Measurements from ENCODE around the gene FILIP1L. TPM values are rescaled to one million over a fixed set of nuclear protein-coding genes. Genes with fewer than 3 reads are reported as not detected.

FILIP1L gene
- total and polyA plus RNA-seq, 2 donors from 2014 or later = 5.5 to 25.5 TPM

DNA sequence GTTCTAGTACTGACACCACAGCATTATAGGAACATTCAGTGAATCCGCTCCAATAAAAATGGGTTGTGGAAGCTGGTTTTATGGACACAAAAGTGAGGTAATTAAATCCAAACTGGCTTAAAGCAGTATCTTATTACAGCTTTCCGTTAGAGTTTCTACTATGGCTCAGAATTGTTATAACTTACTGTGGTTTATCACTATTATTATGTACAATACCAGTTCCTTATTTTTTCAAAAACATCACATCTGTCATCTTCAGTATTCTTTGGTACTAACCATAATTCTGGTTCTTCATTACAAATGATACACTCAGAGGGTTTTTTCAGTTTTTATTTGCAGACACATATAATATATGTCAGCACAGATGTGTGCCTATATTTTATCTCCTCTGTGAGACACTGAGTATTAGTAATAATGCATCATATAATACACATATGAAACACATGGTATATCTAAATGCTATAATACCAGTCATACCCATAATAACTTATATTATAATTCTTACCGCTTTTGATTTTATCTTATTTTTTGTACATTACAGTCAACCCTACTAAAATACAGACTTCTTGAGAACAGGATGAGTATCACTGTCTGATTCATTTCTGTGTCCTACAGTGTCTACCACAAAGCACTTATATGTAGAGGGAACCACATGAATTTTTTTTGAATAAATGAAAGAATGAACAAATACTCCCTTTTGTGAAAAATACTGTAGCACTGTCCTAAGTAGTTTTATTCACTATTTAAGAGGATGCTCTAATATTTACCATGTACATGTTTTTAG is 257.7 kb downstream of the FILIP1L start:
- no peak overlapping the region for H3K27ac ChIP-seq (ENCODE audit: low read depth in 2 of 2, low read length in 2 of 2)
- DNase-seq = no peak

DNA sequence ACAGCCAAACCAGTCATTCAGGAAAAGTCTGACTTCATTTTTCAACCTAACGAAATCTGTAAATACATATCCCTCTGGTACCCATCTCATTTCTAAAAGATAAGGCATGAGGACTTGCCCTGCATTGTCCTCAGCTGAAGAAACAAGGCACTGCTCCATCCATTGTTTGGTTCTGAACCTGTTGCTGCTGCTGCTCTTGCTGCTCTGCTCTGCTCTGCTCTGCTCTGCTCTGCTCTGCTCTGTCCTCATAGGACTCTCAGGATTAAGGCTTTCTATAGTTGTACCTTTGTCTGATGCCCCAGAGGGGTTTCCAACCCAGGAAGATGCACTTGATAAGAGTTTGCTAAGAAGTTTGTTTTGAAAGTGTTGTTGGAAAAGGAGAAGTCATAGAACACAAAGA is 258.4 kb downstream of the FILIP1L start:
- no peak for FAIRE-seq
- peaks cover 0 to 3% (median 3%) of the 10 kb centered on the region in 3 donors for H3K4me1 ChIP-seq (ENCODE audit: control insufficient read depth in 2 of 3, insufficient read depth in 2 of 3, low read depth in 1 of 3, low read length in 3 of 3)

More for the DNA sequence above, 257.7 kb downstream of the FILIP1L start:
- H3K4me1 ChIP-seq (ENCODE audit: control insufficient read depth in 2 of 3, insufficient read depth in 2 of 3, low read depth in 1 of 3, low read length in 3 of 3) = peaks cover 0 to 3% (median 3%) of the 10 kb centered on the region in 3 donors
- intact Hi-C loops (cut with DNase I) = no loop called here
- no peaks in the 10 kb centered on the region for H3K27me3 ChIP-seq (ENCODE audit: control insufficient read depth, insufficient read depth, low read length)
- H3K9ac ChIP-seq (ENCODE audit: low read length in 3 of 3) = no peak overlapping the region
- FAIRE-seq = no peak
- no peak overlapping the region for H3K4me3 ChIP-seq (ENCODE audit: low read length in 3 of 3)
- no peaks in the 10 kb centered on the region for H3K36me3 ChIP-seq (ENCODE audit: control insufficient read depth in 2 of 3, insufficient read depth in 3 of 3, low read length in 3 of 3)
- TF ChIP-seq, protein P1, sequence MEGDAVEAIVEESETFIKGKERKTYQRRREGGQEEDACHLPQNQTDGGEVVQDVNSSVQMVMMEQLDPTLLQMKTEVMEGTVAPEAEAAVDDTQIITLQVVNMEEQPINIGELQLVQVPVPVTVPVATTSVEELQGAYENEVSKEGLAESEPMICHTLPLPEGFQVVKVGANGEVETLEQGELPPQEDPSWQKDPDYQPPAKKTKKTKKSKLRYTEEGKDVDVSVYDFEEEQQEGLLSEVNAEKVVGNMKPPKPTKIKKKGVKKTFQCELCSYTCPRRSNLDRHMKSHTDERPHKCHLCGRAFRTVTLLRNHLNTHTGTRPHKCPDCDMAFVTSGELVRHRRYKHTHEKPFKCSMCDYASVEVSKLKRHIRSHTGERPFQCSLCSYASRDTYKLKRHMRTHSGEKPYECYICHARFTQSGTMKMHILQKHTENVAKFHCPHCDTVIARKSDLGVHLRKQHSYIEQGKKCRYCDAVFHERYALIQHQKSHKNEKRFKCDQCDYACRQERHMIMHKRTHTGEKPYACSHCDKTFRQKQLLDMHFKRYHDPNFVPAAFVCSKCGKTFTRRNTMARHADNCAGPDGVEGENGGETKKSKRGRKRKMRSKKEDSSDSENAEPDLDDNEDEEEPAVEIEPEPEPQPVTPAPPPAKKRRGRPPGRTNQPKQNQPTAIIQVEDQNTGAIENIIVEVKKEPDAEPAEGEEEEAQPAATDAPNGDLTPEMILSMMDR (IDR thresholded peaks at IDR 0.05; ENCODE audit: borderline replicate concordance, extremely low read depth, insufficient read depth) = no peak
- H3K9me3 ChIP-seq (ENCODE audit: control insufficient read depth in 2 of 3, insufficient read depth in 1 of 3, low read length in 3 of 3) = no peaks in the 10 kb centered on the region

DNA sequence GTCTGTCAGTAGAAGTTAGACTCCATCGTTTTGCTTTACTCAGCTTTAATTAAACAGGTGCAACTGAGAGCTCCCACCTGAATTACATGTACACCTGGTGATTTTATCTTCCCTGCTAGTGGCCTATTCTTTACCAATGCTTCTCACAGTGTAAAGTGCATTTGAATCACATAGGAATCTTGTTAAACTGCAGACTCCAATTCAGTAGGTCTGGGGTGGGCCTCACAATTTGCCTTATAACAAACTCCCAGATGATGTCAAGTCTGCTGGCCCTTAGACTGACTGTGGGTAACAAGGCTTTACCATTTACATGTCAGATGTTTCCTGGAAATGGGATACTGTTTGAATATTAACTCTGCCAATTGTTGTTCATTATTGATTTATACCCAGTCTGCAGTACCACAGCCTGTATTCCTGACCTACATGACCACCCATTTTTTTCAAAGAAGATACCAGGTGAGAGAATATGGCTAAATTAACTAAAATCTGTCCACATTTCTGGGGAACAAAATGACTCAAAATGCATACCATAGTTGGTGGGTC is 259.5 kb downstream of the FILIP1L start:
- H3K36me3 ChIP-seq (ENCODE audit: control insufficient read depth in 2 of 3, insufficient read depth in 3 of 3, low read length in 3 of 3) = peaks cover 0 to 3% (median 0%) of the 10 kb centered on the region in 3 donors
- no peak overlapping the region for H3K9ac ChIP-seq (ENCODE audit: low read length in 3 of 3)
- TF ChIP-seq, protein P1 (IDR thresholded peaks at IDR 0.05; ENCODE audit: borderline replicate concordance, extremely low read depth, insufficient read depth) = no peak
- DNase-seq (no peak), FAIRE-seq (no peak)
- no peak overlapping the region for H3K27ac ChIP-seq (ENCODE audit: low read depth in 2 of 2, low read length in 2 of 2)
- H3K4me1 ChIP-seq (ENCODE audit: control insufficient read depth in 2 of 3, insufficient read depth in 2 of 3, low read depth in 1 of 3, low read length in 3 of 3) = peaks cover 0 to 3% (median 3%) of the 10 kb centered on the region in 3 donors
- no peak overlapping the region for H3K4me3 ChIP-seq (ENCODE audit: low read length in 3 of 3)
- no peaks in the 10 kb centered on the region for H3K9me3 ChIP-seq (ENCODE audit: control insufficient read depth in 2 of 3, insufficient read depth in 1 of 3, low read length in 3 of 3)
- intact Hi-C loops (cut with DNase I) = no loop called here
- H3K27me3 ChIP-seq (ENCODE audit: control insufficient read depth, insufficient read depth, low read length) = no peaks in the 10 kb centered on the region

More for the DNA sequence above, 258.4 kb downstream of the FILIP1L start:
- no peak overlapping the region for H3K4me3 ChIP-seq (ENCODE audit: low read length in 3 of 3)
- H3K36me3 ChIP-seq (ENCODE audit: control insufficient read depth in 2 of 3, insufficient read depth in 3 of 3, low read length in 3 of 3) = no peaks in the 10 kb centered on the region
- H3K27me3 ChIP-seq (ENCODE audit: control insufficient read depth, insufficient read depth, low read length) = no peaks in the 10 kb centered on the region
- H3K9ac ChIP-seq (ENCODE audit: low read length in 3 of 3) = no peak overlapping the region
- intact Hi-C loops (cut with DNase I) = no loop called here
- TF ChIP-seq, protein P1 (IDR thresholded peaks at IDR 0.05; ENCODE audit: borderline replicate concordance, extremely low read depth, insufficient read depth) = no peak
- no peak for DNase-seq
- no peak overlapping the region for H3K27ac ChIP-seq (ENCODE audit: low read depth in 2 of 2, low read length in 2 of 2)
- no peaks in the 10 kb centered on the region for H3K9me3 ChIP-seq (ENCODE audit: control insufficient read depth in 2 of 3, insufficient read depth in 1 of 3, low read length in 3 of 3)
